ENCODE data around the gene ADGRL2.

The ADGRL2 gene

GRCh38 chr1:81876901-81877733, 76.4 kb downstream of the ADGRL2 start (continued):
- TF ChIP-seq, protein P1, sequence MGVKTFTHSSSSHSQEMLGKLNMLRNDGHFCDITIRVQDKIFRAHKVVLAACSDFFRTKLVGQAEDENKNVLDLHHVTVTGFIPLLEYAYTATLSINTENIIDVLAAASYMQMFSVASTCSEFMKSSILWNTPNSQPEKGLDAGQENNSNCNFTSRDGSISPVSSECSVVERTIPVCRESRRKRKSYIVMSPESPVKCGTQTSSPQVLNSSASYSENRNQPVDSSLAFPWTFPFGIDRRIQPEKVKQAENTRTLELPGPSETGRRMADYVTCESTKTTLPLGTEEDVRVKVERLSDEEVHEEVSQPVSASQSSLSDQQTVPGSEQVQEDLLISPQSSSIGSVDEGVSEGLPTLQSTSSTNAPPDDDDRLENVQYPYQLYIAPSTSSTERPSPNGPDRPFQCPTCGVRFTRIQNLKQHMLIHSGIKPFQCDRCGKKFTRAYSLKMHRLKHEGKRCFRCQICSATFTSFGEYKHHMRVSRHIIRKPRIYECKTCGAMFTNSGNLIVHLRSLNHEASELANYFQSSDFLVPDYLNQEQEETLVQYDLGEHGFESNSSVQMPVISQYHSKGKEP (tag by site-specific recombination; IDR thresholded peaks at IDR 0.05), result no peak
- TF ChIP-seq ZNF23 (tag by site-specific recombination; IDR thresholded peaks at IDR 0.05; ENCODE audit: borderline replicate concordance), result no peak
- TF ChIP-seq PRDM2 (tag by site-specific recombination; IDR thresholded peaks at IDR 0.05; ENCODE audit: borderline replicate concordance), result no peak
- TF ChIP-seq ZNF426 (tag by site-specific recombination; IDR thresholded peaks at IDR 0.05), result no peak
- no peak for TF ChIP-seq HOXC10 (CRISPR knock-in tag; IDR thresholded peaks at IDR 0.05)
- TF ChIP-seq ZBTB1 (tag by site-specific recombination; IDR thresholded peaks at IDR 0.05), result no peak
- no peak for TF ChIP-seq KLF1 (tag by site-specific recombination; IDR thresholded peaks at IDR 0.05)
- TF ChIP-seq TRIM28 (IDR thresholded peaks at IDR 0.05; ENCODE audit: borderline replicate concordance, low read length), result peak; percentile 30; the same call in 1 of the 2 replicates
- TF ChIP-seq, protein P2, sequence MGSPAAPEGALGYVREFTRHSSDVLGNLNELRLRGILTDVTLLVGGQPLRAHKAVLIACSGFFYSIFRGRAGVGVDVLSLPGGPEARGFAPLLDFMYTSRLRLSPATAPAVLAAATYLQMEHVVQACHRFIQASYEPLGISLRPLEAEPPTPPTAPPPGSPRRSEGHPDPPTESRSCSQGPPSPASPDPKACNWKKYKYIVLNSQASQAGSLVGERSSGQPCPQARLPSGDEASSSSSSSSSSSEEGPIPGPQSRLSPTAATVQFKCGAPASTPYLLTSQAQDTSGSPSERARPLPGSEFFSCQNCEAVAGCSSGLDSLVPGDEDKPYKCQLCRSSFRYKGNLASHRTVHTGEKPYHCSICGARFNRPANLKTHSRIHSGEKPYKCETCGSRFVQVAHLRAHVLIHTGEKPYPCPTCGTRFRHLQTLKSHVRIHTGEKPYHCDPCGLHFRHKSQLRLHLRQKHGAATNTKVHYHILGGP (tag by site-specific recombination; IDR thresholded peaks at IDR 0.05), result 0 out of 2 replicates have a peak, but pooled peaks have one; percentile 16
- no peak for TF ChIP-seq RBAK (tag by site-specific recombination; IDR thresholded peaks at IDR 0.05)
- TF ChIP-seq ZNF302 (tag by site-specific recombination; IDR thresholded peaks at IDR 0.05; ENCODE audit: low read depth), result no peak
- TF ChIP-seq, protein P3, sequence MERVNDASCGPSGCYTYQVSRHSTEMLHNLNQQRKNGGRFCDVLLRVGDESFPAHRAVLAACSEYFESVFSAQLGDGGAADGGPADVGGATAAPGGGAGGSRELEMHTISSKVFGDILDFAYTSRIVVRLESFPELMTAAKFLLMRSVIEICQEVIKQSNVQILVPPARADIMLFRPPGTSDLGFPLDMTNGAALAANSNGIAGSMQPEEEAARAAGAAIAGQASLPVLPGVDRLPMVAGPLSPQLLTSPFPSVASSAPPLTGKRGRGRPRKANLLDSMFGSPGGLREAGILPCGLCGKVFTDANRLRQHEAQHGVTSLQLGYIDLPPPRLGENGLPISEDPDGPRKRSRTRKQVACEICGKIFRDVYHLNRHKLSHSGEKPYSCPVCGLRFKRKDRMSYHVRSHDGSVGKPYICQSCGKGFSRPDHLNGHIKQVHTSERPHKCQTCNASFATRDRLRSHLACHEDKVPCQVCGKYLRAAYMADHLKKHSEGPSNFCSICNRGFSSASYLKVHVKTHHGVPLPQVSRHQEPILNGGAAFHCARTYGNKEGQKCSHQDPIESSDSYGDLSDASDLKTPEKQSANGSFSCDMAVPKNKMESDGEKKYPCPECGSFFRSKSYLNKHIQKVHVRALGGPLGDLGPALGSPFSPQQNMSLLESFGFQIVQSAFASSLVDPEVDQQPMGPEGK (tag by site-specific recombination; IDR thresholded peaks at IDR 0.05), result no peak
- no peak for TF ChIP-seq ZNF138 (tag by site-specific recombination; IDR thresholded peaks at IDR 0.05; ENCODE audit: borderline replicate concordance)
- no peak for TF ChIP-seq ZFP3 (tag by site-specific recombination; IDR thresholded peaks at IDR 0.05; ENCODE audit: low read depth)
- TF ChIP-seq ZNF416 (tag by site-specific recombination; IDR thresholded peaks at IDR 0.05), result no peak
- TF ChIP-seq ZNF280C (tag by site-specific recombination; IDR thresholded peaks at IDR 0.05), result no peak
- no peak for TF ChIP-seq ZNF76 (tag by site-specific recombination; IDR thresholded peaks at IDR 0.05; ENCODE audit: borderline replicate concordance, low read depth)
- no peak for TF ChIP-seq ZNF529 (tag by site-specific recombination; IDR thresholded peaks at IDR 0.05; ENCODE audit: insufficient replicate concordance)
- no peak for TF ChIP-seq ZNF530 (tag by site-specific recombination; IDR thresholded peaks at IDR 0.05; ENCODE audit: low read depth)
- no peak for TF ChIP-seq ZNF707 (tag by site-specific recombination; IDR thresholded peaks at IDR 0.05)
- TF ChIP-seq ZNF202 (tag by site-specific recombination; IDR thresholded peaks at IDR 0.05; ENCODE audit: borderline replicate concordance), result no peak
- no peak for TF ChIP-seq ZNF747 (tag by site-specific recombination; IDR thresholded peaks at IDR 0.05)
- no peak for TF ChIP-seq ZSCAN5A (tag by site-specific recombination; IDR thresholded peaks at IDR 0.05)
- no peak for TF ChIP-seq HOXD13 (CRISPR knock-in tag; IDR thresholded peaks at IDR 0.05; ENCODE audit: borderline replicate concordance)
- TF ChIP-seq ZNF146 (tag by site-specific recombination; IDR thresholded peaks at IDR 0.05), result no peak
